H1 (cell line): ENCODE measurements around the gene CHST11. TPM values are rescaled to one million over a fixed set of nuclear protein-coding genes. Genes with fewer than 3 reads are reported as not detected.

Experiments used
- CHD7 ChIP-seq: fragments of 300-600 bp; sonication (generic); IDR thresholded peaks from 2 replicates; pipeline ENCODE4 v1.7.1; 2012; ENCODE audit warnings: low read length, moderate library complexity, mild to moderate bottlenecking, inconsistent platforms; ENCODE audit not compliant: insufficient replicate concordance
- polyA plus RNA-seq, 7 experiments: library from polyadenylated mRNA; depleted of rRNA in 3 of 7; stranded (reverse) in 5 of 7; unstranded in 2 of 7; fragments of >200 nt in 5 of 7; fragments of 200-250 nt in 2 of 7; gene quantifications; 1 replicate in 5 of 7; 2 replicates in 1 of 7; 4 replicates in 1 of 7; pipeline versions ENCODE4 v1.2.1 to v1.2.3, GENCODE V29; 2011 to 2013; ENCODE audit warnings: missing spikeins in 2 of 7, mixed read lengths in 2 of 7
- total RNA-seq: library from RNA; stranded (reverse); fragmentation: NEBNext Ultra II Directional; extraction: Animal tissue kit (Norgen Biotek cat#: 25700); gene quantifications from 2 replicates; pipeline ENCODE4 v1.2.1, GENCODE V29; 2021

CHST11 gene
- total and polyA plus RNA-seq, 2 of the 8 experiments (the other 6 are each of a cell fraction or from before 2014, with no cell fraction given), result 14.4 to 20.8 TPM

GRCh38 chr12:104435765-104436164 is 21.0 kb upstream of the CHST11 start (continued):
- no peak for TF ChIP-seq CHD7
